Stimulated activated effector memory CD8-positive, alpha-beta T cell treated with anti-CD3 and anti-CD28 coated beads, Interleukin-12 subunit alpha, Interleukin-12 subunit beta, amount 100 ng/mL, for 72 hours (primary cell): Measurements from ENCODE around the gene MPP2.

Experiments
- ATAC-seq: fragments of 150-1000 bp; cut with Tn5 transposase; 2 replicates; pipeline ENCODE4 v1.10.0; 2021
- DNase-seq, 2 donors: peaks; one replicate each; pipeline ENCODE4 v3.0.0; 2021 to 2022; ENCODE audit warnings: low spot score in 2 of 2
- H3K27ac Mint-ChIP-seq: one replicate; pipeline ENCODE4 v1.8.0; 2022; ENCODE audit warnings: mild to moderate bottlenecking, mixed read lengths
- H3K36me3 Mint-ChIP-seq: one replicate; pipeline ENCODE4 v1.8.0; 2022; ENCODE audit warnings: mild to moderate bottlenecking, mixed read lengths
- H3K4me1 Mint-ChIP-seq: one replicate; pipeline ENCODE4 v1.8.0; 2022; ENCODE audit warnings: mixed read lengths
- H3K4me3 Mint-ChIP-seq: one replicate; pipeline ENCODE4 v1.8.0; 2022; ENCODE audit warnings: mild to moderate bottlenecking, mixed read lengths
- H3K9me3 Mint-ChIP-seq: one replicate; pipeline ENCODE4 v1.8.0; 2022; ENCODE audit warnings: mixed read lengths

Gene MPP2

DNA sequence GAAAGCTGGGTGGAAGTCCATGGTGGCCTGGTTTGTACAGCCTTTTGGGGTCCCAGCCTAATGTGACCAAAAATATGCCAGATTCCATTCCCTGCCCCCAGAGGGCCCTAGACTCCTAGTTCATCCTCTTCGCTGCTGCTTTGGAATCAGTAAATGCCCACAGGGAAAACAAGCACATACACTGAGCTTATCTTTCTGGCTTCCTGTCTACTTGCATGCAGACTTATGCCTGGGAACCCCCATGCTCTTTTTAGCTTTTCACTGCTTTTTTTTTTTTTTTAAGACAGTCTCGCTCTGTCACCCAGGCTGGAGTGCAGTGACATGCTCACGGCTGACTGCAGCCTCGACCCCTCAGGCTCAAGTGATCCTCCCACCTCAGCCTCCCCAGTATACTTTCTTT lies 66.5 kb downstream of the MPP2 start:
- no peaks in the 10 kb centered on the region for H3K36me3 Mint-ChIP-seq
- H3K4me1 Mint-ChIP-seq, result peaks cover 6% of the 10 kb centered on the region

DNA sequence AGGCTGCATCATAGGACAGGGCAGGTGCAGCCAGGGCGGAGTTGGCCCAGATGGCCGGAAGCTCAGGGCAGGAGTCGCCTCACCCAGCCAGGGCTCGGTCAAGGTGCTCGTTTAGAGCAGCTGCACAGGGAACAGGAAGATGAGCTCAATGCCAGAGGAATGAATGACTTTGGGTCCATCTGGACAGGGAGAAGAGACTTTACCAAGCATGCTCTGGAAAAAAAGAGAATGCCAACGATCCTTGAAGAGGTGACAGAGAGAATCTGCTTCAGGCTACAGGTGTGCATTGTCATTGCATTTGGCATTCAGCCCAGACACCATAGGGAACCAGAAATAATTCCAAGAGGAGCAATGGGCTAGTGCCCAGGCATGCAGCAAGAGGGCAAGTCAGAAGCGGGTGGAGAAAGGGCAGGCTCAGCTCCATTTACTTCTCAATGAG lies 67.6 kb downstream of the MPP2 start:
- DNase-seq, result no peak
- H3K36me3 Mint-ChIP-seq, result no peaks in the 10 kb centered on the region
- no peak overlapping the region for H3K4me3 Mint-ChIP-seq
- no peak for ATAC-seq
- H3K27ac Mint-ChIP-seq, result no peak overlapping the region
- peaks cover 6% of the 10 kb centered on the region for H3K4me1 Mint-ChIP-seq
- peaks cover 3% of the 10 kb centered on the region for H3K9me3 Mint-ChIP-seq

More for the DNA sequence above, 66.5 kb downstream of the MPP2 start:
- H3K27ac Mint-ChIP-seq, result no peak overlapping the region
- ATAC-seq (no peak), DNase-seq (no peak)
- H3K9me3 Mint-ChIP-seq, result peaks cover 3% of the 10 kb centered on the region
- H3K4me3 Mint-ChIP-seq, result no peak overlapping the region

DNA sequence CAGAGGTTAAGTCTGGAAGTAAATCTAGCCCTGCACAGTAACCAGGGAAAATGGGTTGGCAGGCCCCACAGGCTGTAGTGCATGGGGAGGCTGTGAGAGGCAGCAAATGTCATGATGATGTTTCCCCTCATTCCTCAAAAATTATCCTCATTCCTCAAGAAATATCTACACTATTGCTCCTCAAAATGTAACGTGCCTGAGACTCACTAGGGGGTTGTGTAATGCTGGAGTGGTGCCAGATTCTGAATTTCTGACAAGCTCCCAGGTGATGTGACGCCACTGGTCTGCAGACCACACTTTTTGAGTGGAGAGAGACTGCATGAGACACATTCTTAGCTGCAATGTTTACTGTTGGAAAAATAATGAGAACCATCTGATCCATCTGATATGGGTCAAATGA lies 73.2 kb downstream of the MPP2 start:
- H3K4me1 Mint-ChIP-seq, result peaks cover 31% of the 10 kb centered on the region
- no peak overlapping the region for H3K27ac Mint-ChIP-seq
- ATAC-seq (no peak), DNase-seq (no peak)
- H3K36me3 Mint-ChIP-seq, result no peaks in the 10 kb centered on the region
- H3K9me3 Mint-ChIP-seq, result no peaks in the 10 kb centered on the region
- peak overlapping the region; percentile 72 for H3K4me3 Mint-ChIP-seq

DNA sequence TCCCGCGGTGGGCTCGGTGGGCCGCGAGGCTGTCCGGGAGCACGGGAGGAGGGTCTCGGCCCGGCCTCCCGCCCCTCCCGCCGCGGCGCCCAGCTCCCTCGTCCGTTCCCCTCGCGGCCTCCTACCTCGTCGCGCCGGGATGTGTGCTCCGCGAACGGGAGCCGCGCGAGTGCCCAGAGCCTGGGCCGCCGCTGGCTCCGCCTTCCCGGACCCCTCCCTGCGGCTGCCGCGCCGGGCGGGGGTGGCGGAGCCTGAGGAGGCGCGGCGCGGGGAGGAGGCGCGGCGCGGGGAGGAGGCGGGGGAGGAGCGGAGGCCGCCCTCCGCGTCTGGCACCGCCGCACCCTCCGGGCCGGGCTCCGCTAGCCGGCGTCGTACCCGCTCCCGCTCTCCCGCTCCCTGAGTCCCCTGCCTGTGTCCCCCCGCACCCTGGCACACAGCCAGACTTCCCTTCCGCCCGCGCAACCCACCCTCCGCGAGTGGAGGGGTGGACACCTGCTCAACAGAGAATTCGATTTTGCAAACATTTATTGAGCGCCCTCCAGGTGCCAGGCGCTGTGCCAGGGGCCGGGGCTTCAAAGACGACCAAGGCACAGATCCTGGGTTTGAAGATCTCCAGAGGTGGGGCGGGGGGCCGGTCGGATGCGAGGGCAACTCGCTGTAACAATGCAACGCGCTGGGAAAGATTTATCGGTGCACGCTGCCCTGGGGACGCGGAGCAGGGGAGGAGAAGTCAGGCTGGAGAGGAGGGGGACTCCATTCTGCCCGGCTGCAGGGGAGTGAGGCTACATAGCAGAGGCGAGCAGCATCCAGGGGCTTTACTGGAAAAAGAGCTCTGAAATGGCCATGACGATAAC lies 74.1 kb downstream of the MPP2 start, which contains the start of gene MPP3:
TSS of gene MPP3 (minus strand) at position 171 of the 854 bp plus-strand sequence. CDS start 1,240 bp downstream, outside the sequence.
- Mint-ChIP-seq H3K36me3 (no peaks in the 10 kb centered on the region), H3K4me1 (peaks cover 31% of the 10 kb centered on the region), H3K9me3 (no peaks in the 10 kb centered on the region), H3K4me3 (peak within 1 kb of the TSS; percentile 72), H3K27ac (no peak within 1 kb of the TSS)
- DNase-seq, result no peak
- ATAC-seq, result peak; percentile 68

DNA sequence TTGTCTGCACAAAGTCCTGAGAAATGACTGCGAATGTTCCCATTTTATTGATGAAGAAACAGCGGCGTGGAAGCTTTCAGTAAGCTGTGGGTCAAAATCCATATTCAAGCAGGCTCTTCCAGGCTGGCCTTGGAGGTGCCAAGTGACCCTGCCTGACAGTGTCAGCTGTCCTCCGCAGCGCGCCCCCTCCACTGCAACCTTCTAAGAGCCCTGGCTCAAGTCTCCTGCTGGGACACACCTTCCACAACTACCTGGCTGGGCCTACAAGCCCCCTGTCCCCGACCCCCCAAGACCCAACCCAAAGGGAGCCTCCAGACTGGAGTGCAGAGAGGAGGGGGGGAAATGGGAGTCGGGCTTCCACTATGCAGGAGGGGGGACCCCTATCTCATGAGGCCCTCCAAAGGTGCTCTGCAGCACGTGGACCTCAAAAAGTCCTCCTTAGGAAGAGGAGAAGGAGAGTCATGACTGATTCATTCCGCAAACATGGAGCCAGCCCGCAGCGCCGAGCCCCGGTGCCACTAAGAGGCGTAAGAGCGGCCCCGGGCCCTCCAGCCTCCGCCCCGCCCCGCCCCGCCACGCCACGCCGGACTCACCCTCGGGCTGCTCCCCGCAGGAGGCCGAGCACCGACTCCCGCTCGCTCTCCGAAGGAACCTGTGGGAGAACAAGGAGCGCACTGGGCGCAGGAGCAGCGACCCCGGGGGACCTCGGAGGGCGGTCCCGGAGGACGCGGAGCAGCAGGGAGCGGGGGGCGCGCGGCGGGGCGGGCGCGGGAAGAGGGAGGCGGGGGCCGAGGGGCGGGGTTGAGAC lies 75.0 kb downstream of the MPP2 start:
- ATAC-seq (peak; percentile 25), DNase-seq (no peak)
- Mint-ChIP-seq H3K4me1 (peaks cover 31% of the 10 kb centered on the region), H3K4me3 (peak overlapping the region; percentile 72), H3K9me3 (no peaks in the 10 kb centered on the region), H3K36me3 (no peaks in the 10 kb centered on the region), H3K27ac (no peak overlapping the region)

DNA sequence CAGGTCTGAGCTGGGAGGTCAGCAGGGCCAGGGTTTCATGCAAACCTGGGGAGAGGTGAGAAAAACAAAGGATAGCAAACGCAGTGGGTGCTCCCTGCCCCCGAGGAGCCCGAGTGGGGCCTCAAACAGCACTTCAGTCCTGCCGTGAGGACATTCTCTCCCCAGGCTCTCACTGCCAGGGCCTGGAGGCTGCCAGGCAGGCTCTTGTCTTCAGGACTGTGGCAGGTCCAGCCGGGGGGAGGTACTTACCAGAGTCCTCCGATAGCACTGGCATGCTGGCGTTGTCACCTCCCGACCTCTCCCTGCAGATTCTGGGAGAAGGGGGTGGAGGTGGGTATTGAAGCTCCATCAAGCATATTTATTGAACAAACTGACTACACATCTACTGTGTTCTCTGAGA lies 75.7 kb downstream of the MPP2 start:
- Mint-ChIP-seq H3K4me1 (peaks cover 31% of the 10 kb centered on the region), H3K9me3 (no peaks in the 10 kb centered on the region), H3K36me3 (no peaks in the 10 kb centered on the region), H3K4me3 (peak overlapping the region; percentile 72), H3K27ac (no peak overlapping the region)
- ATAC-seq (no peak), DNase-seq (no peak)

DNA sequence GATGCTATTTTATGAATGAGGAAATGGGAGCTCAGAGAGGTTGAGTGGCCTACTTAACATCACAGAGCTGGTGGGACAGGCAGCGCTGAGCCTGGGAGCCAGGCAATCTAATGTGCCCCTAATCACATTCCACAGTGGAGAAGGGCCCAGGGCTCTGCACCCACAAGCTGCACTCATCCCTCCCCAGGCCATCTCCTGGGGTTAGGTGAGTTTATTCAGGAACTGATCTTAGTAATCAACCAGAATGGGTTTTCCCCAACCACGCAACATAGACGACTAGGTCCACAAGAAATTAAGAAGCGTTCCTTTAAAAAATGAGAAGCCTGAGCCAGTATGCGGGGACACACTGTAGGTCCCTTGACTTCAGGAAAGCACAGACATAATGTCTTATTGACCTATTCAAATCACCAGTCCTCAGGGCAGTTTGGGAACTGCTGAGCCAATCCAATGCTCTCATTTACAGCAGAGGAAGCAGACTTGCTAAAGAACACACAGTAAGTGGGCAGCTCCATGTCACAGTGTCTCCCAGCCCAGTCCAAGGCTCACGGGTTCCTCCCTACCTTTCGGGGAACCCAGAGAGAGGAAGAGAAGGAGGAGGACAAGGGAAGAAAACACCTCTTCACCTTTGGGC lies 76.7 kb downstream of the MPP2 start:
- peak overlapping the region; percentile 72 for H3K4me3 Mint-ChIP-seq
- H3K4me1 Mint-ChIP-seq, result peaks cover 31% of the 10 kb centered on the region
- peak overlapping the region; percentile 73 for H3K27ac Mint-ChIP-seq
- H3K36me3 Mint-ChIP-seq, result no peaks in the 10 kb centered on the region
- ATAC-seq (peak; percentile 80), DNase-seq (no peak)
- no peaks in the 10 kb centered on the region for H3K9me3 Mint-ChIP-seq

DNA sequence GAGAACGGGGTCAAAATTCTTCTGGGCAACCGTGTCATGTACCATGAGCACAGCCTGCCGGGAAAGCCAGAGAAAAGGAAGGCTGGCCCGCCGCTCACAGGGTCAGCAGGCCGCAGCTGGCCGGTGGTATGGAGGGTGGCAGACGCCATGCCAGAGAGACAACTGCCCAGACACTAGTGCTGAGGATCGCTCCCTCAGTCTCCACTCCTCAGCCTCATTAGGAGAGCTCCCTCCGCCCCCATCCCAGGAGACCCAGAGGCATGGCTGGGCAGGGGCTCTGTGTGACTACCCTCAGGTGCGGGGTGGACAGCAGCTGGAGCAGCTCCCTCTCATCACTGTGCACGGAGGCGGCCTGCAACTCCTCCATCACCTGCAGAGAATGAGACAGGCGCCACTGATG lies 77.6 kb downstream of the MPP2 start:
- H3K4me1 Mint-ChIP-seq, result peaks cover 31% of the 10 kb centered on the region
- ATAC-seq, result no peak
- no peaks in the 10 kb centered on the region for H3K36me3 Mint-ChIP-seq

DNA sequence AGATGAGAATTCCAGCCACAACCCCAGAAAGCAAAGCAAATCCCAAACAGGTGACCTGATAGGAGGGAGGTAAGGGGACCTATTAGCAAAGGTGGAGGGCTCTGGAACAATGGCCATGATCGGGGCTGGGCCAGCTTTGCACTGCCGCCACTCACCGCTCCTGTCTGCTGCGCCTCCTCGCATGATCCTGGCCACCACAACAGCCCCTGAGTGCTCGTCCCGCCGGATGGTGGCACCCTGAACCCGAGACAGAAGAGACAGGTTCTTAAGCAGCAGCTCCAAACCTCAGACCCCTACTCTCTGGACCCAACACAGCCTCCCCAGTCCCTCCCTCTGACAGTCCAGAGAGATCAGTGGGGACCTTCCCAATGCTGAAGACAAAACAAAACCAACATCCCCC lies 79.7 kb downstream of the MPP2 start:
- no peak overlapping the region for H3K27ac Mint-ChIP-seq
- no peak overlapping the region for H3K4me3 Mint-ChIP-seq
- no peaks in the 10 kb centered on the region for H3K9me3 Mint-ChIP-seq
- H3K4me1 Mint-ChIP-seq, result peaks cover 22% of the 10 kb centered on the region
- no peak for ATAC-seq
- no peaks in the 10 kb centered on the region for H3K36me3 Mint-ChIP-seq
- no peak for DNase-seq

More for the DNA sequence above, 77.6 kb downstream of the MPP2 start:
- DNase-seq, result no peak
- H3K27ac Mint-ChIP-seq, result no peak overlapping the region
- no peak overlapping the region for H3K4me3 Mint-ChIP-seq
- no peaks in the 10 kb centered on the region for H3K9me3 Mint-ChIP-seq

DNA sequence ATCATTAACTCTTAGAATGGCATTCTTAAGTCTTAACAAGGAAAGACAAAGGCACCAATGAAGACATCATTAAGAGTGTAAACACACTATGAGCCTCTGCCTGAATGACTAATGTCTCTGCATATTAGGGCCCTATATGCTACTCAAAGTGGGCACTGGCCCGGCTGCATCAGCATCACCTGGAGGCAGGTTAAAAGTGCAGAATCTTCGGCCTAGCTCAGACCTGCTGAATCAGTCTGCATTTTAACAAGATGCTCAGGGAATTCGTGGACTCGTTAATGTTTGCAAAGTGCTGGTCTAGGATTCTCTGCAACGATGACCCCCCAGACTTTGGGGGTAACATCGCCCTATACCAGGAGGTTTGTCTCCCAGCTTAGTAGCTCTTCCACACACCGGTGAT lies 81.1 kb downstream of the MPP2 start:
- no peaks in the 10 kb centered on the region for H3K9me3 Mint-ChIP-seq
- H3K27ac Mint-ChIP-seq, result no peak overlapping the region

DNA sequence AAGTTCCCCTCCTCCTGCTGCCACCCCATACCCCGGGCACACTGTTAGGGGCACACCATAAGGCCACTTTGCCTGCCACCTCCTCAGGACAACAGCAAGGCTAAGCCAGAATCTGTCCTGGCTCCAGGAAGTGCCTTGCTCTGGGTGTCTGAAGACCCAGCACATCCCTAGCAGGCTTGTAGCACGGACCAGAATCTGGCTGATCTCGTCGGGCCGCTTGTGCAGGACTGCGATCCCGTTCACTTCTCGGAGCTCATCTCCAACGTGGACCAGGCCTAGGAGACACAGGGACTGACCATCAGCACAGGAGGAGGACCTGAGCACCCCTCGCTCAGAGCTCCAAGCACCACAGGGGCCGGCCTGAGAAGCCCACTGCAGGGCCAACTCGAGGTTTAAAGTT lies 81.8 kb downstream of the MPP2 start:
- Mint-ChIP-seq H3K4me3 (no peak overlapping the region), H3K36me3 (no peaks in the 10 kb centered on the region), H3K4me1 (peaks cover 4% of the 10 kb centered on the region), H3K9me3 (no peaks in the 10 kb centered on the region), H3K27ac (no peak overlapping the region)
- ATAC-seq (no peak), DNase-seq (no peak)

More for the DNA sequence above, 81.1 kb downstream of the MPP2 start:
- DNase-seq (no peak), ATAC-seq (no peak)
- Mint-ChIP-seq H3K4me1 (peaks cover 11% of the 10 kb centered on the region), H3K4me3 (no peak overlapping the region), H3K36me3 (no peaks in the 10 kb centered on the region)
